GM12891 (cell line): Measurements from ENCODE around the gene SP1.

Source experiments
- PAX5 ChIP-seq: IDR thresholded peaks from 2 replicates; pipeline ENCODE4 v1.6.1; 2011; ENCODE audit warnings: low read length, moderate library complexity, mild to moderate bottlenecking; ENCODE audit not compliant: insufficient read depth, severe bottlenecking
- POLR2A ChIP-seq: IDR thresholded peaks from 2 replicates; pipeline ENCODE4 v1.6.1; 2011; ENCODE audit warnings: low read depth, low read length, control low read depth
- POLR2AphosphoS5 ChIP-seq: IDR thresholded peaks from 2 replicates; pipeline ENCODE4 v1.6.1; 2011; ENCODE audit warnings: low read depth, low read length, control low read depth
- POU2F2 ChIP-seq: IDR thresholded peaks from 2 replicates; pipeline ENCODE4 v1.6.1; 2011; ENCODE audit warnings: low read depth, mild to moderate bottlenecking, control low read depth, low read length, moderate library complexity
- SPI1 ChIP-seq: IDR thresholded peaks from 2 replicates; pipeline ENCODE4 v1.6.1; 2011; ENCODE audit warnings: low read depth, low read length, control low read depth
- TAF1 ChIP-seq: IDR thresholded peaks from 2 replicates; pipeline ENCODE4 v1.6.1; 2011; ENCODE audit warnings: low read depth, low read length, control low read depth

- TF ChIP-seq POLR2A, result no peak
- no peak for TF ChIP-seq SPI1
- no peak for TF ChIP-seq TAF1
- TF ChIP-seq POLR2AphosphoS5, result no peak
- no peak for TF ChIP-seq POU2F2
- TF ChIP-seq PAX5, result no peak
These were observed 48.8 kb downstream of the SP1 start for GRCh38 chr12:53428741-53429140.
